HFF-Myc (cell line): ENCODE measurements around the gene PRMT7.

Experiments used
- DNase-seq: peaks from one replicate; pipeline ENCODE4 v3.0.0-alpha.2; 2011; ENCODE audit warnings: low read depth; ENCODE audit errors: extremely low read depth
- H3K4me3 ChIP-seq: replicated peaks from 2 replicates; pipeline ENCODE4 v1.5.1; 2011; ENCODE audit warnings: low read depth, mild to moderate bottlenecking, control low read depth, low read length
- TF ChIP-seq, protein P1 (sequence below): IDR thresholded peaks from 2 replicates; pipeline ENCODE4 v1.5.1; 2012; ENCODE audit warnings: mild to moderate bottlenecking, low read depth, low read length, control low read depth; ENCODE audit errors: missing control alignments

PRMT7 gene

DNA sequence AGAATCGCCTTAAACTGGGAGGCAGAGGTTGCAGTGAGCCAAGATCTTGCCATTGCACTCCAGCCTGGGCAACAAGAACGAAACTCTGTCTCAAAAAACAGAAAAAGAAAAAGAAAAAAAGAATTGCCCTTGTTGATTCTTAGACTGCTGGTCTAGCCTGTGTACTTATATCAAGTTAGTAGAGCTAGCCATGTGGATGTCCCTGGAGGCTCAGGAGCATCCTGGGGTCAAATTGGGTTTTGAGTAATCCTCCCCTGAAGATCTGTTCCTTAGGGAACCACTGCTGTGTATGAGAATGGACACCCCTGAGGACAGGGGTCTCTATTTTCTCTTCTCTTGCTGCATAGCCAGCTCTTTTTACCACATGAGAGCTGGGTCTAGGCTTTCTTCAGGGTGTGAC, 21.6 kb upstream of the PRMT7 start:
- DNase-seq, result no peak
- no peak overlapping the region for H3K4me3 ChIP-seq
- TF ChIP-seq, protein P1, sequence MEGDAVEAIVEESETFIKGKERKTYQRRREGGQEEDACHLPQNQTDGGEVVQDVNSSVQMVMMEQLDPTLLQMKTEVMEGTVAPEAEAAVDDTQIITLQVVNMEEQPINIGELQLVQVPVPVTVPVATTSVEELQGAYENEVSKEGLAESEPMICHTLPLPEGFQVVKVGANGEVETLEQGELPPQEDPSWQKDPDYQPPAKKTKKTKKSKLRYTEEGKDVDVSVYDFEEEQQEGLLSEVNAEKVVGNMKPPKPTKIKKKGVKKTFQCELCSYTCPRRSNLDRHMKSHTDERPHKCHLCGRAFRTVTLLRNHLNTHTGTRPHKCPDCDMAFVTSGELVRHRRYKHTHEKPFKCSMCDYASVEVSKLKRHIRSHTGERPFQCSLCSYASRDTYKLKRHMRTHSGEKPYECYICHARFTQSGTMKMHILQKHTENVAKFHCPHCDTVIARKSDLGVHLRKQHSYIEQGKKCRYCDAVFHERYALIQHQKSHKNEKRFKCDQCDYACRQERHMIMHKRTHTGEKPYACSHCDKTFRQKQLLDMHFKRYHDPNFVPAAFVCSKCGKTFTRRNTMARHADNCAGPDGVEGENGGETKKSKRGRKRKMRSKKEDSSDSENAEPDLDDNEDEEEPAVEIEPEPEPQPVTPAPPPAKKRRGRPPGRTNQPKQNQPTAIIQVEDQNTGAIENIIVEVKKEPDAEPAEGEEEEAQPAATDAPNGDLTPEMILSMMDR, result no peak

DNA sequence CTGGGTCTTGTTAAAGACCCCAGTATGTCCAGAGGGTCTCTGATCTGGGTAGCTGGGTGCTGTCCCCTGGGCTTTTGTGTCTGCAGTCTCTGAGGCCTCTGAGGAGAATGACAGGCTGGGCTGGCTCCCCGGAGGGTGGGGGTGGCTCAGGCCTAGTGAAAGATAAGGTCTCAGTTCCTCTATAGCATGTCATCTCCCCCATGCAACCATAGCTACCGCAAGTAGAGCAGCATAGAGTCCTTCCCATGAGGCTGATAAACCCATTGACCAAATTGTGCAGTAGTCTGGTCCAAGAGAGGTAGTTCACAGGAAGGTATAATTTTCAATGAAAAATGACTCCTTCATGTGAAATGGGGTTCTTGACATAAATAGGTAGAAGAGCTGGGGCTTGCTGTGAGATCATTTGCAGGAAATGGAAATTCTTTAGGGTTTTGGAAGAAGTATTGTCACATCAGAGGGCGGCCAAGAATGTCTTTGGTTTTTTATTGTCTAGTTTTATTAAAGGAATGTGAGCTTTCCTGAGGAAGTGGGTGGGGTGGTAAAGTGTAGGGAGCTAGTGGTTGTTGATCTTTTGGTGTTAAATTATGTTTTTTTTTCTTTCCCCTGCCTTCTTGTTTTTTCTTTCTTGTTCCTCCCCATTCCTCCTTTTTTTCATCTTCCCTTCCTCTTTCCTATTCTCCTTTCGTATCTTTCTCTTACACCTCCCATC, 21.0 kb upstream of the PRMT7 start:
- TF ChIP-seq, protein P1, result no peak
- H3K4me3 ChIP-seq, result no peak overlapping the region
- no peak for DNase-seq

GRCh38 chr16:68290450-68290849, 20.4 kb upstream of the PRMT7 start:
- no peak overlapping the region for H3K4me3 ChIP-seq
- no peak for DNase-seq
- TF ChIP-seq, protein P1, result no peak

- no peak for DNase-seq
- no peak overlapping the region for H3K4me3 ChIP-seq
- TF ChIP-seq, protein P1, result no peak
These were observed 19.6 kb upstream of the PRMT7 start for GRCh38 chr16:68291227-68291626.

GRCh38 chr16:68292425-68292824, 18.4 kb upstream of the PRMT7 start:
- no peak for DNase-seq
- no peak overlapping the region for H3K4me3 ChIP-seq
- TF ChIP-seq, protein P1, result no peak

GRCh38 chr16:68296291-68296690, 14.5 kb upstream of the PRMT7 start:
- no peak for DNase-seq
- no peak overlapping the region for H3K4me3 ChIP-seq
- TF ChIP-seq, protein P1, result no peak

- no peak overlapping the region for H3K4me3 ChIP-seq
- no peak for DNase-seq
- TF ChIP-seq, protein P1, result no peak
These were observed 14.1 kb upstream of the PRMT7 start for GRCh38 chr16:68296693-68297092.
